Measurements from ENCODE around the gene FAM107B.

DNA sequence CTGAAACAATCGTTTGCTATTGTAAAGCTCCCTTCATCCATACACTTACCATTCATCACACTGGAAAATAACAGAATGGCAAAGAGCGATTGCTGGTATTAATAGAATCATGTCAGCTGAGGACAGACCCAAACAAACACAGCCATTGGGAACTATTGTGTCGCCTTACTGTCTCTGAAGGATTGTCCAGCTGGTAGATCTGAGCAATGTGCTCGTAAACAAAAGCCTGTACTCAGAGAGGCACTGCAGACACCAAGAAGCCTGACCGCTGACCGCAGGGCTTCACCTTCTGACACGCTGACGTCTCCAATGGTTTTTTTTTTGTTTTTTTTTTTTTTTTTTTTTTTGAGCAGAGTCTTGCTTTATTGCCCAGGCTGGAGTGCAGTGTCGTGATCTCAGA, 292.9 kb downstream of the FAM107B start:
- TF ChIP-seq ZFP3 (CRISPR knock-in tag; IDR thresholded peaks at IDR 0.05), result no peak
- TF ChIP-seq, protein P1, sequence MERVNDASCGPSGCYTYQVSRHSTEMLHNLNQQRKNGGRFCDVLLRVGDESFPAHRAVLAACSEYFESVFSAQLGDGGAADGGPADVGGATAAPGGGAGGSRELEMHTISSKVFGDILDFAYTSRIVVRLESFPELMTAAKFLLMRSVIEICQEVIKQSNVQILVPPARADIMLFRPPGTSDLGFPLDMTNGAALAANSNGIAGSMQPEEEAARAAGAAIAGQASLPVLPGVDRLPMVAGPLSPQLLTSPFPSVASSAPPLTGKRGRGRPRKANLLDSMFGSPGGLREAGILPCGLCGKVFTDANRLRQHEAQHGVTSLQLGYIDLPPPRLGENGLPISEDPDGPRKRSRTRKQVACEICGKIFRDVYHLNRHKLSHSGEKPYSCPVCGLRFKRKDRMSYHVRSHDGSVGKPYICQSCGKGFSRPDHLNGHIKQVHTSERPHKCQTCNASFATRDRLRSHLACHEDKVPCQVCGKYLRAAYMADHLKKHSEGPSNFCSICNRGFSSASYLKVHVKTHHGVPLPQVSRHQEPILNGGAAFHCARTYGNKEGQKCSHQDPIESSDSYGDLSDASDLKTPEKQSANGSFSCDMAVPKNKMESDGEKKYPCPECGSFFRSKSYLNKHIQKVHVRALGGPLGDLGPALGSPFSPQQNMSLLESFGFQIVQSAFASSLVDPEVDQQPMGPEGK (CRISPR knock-in tag; IDR thresholded peaks at IDR 0.05; ENCODE audit: borderline replicate concordance), result no peak
- no peak for TF ChIP-seq PPARA (CRISPR knock-in tag; IDR thresholded peaks at IDR 0.05; ENCODE audit: borderline replicate concordance)

All from SK-N-SH treated with all-trans-retinoic acid at 6 μM for 48 hours (cell line).